Lung microvascular endothelial cell (primary cell): Measurements from ENCODE around the gene POLR2L. TPM values are rescaled to one million over a fixed set of nuclear protein-coding genes. Genes with fewer than 3 reads are reported as not detected.
A peak's percentile ranks its signal among the peaks of the same experiment; 100 is the strongest.

Source experiments
- DNase-seq, 2 donors: peaks; one replicate each; pipeline versions ENCODE4 v3.0.0 to v3.0.0-alpha.2; 2010; ENCODE audit warnings: low read depth in 2 of 2
- total RNA-seq: library from RNA; depleted of rRNA; stranded (reverse); fragments of >200 nt; gene quantifications from 2 replicates; pipeline ENCODE4 v1.2.1, GENCODE V29; 2014

The POLR2L gene
- total RNA-seq, 1 donor from 2014 or later = 284 TPM

GRCh38 chr11:795634-796564, 46.4 kb downstream of the POLR2L start:
- DNase-seq = peak; percentile 81 to 84

- DNase-seq = no peak
These were observed 47.3 kb downstream of the POLR2L start for GRCh38 chr11:794766-795633.

DNA sequence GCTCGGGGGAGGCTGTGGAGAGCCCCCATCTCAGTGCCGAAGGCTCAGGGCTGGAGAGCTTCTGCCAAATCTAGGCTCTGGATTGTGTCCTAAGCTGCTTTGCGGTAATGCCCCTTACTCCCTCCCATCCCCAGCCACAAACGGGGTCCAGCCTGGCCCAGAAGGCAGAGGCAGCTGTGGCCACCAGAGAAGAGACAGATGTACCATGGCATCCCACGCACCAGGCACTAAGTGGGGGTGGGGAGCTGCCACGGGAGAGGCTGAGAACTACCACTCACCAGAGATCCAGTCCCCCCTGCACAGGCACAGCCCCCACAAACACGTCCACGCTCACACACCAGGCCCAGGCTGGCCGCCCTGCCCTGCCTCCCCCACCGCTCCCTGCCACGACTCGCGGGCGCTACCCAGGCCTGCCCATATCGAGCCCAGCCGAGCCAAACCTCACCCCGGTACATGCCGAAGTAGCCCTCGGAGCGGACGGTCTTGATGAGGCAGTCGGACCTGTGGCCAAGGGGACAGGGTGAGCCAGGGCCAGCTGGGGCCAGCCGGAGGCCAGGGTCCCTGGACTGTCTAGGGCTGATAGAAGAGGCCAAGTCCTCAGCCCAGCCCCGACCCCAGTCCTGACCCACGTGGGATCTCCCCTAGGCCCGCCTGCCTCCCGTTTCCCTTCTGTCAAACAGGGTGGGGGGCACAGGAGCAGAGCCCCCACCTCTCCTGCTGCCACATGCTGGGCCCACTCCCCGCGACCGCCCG, 48.1 kb downstream of the POLR2L start:
- DNase-seq = no peak

DNA sequence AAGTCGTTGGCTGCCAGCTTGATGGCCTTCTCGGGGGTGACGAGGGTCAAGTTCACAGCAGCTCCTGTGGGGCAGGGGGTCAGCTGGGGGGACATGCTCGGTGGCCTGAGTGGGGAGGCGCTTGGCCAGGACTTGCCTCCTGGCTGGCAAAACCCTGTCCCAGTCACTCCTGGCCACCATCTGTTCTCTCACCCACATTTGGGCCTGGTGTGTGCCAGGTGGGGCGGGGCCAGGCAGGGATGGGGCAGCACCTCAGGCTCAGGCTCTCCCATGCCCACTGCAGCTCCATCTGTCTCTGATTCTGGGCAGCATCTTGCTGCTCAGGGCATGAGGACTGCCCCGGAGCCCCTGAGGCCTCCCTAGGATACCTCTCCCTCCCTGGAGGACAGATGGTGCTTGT, 48.8 kb downstream of the POLR2L start:
- no peak for DNase-seq

DNA sequence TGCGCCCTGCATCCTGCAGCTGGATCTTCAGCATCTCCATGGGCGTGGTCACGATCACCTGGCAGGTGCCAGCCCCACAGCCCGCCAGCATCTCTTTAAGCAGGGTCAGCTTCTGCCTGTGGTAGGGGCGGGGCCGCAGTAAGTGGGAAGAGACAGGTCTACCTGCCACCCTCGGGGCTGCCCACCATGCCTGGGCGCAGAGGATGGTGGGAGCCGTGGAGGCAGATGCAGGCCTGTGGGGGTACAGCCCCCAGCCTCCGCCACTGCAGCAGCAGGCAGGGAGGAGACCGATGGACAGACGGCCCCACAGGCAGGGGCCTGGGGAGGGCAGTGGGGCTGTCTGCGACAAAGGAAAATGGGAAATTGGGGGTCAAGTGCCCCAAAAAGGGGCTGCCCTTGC, 49.5 kb downstream of the POLR2L start:
- DNase-seq = no peak

- no peak for DNase-seq
These were observed 49.9 kb downstream of the POLR2L start for GRCh38 chr11:792535-792821.

DNA sequence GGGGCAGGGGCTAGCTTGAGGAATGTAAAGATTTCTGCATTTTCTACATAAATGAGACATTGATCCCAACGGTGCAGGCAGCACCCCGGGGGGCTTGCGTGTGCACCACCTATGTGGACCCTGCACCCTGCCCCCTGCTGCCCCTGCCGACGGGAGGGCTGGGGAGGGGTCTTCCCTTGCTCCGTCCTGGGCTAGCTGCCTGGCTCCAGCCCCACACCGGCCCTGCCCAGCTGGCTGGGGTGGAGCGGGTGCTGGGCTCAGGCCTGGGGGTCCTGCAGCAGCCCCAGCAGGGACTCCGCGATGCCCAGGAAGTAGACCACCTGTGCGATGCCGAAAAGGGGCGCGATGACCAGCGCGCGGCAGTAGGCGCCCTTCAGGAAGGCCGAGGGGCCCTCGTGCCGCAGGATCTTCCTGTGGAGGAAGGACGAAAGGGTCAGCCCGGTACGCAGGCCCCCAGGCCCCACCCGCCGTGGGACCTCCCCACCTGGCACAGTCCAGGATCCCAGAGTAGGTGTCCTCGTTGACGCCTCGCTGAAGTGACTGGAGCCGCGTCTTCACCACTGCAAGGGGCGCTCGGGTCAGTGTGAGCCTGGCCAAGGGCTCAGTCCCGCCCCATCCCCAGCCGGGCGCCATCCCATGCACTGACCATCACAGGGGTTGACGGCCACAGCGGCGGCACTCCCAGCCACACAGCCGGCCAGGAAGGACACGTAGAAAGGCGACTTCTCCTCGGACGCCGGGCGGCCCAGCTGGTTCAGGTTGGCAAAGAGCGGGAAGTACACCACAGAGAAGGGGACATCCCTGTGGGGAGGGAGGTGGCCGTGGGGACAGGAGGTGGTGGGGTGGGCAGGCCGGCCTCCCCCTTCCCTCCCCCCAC, 50.4 kb downstream of the POLR2L start:
- no peak for DNase-seq

- no peak for DNase-seq
These were observed 51.4 kb downstream of the POLR2L start for GRCh38 chr11:790721-791564.

- peak; percentile 34 to 45 for DNase-seq
These were observed 52.4 kb downstream of the POLR2L start, which contains the start of gene CEND1 for GRCh38 chr11:789943-790342. TSS of gene CEND1 (minus strand) at chr11:790090. CDS start at chr11:788576, 1,514 bp downstream.

Other genes with a start within 250 kb of the POLR2L start
- gene IRF7, start 226.6 kb downstream of the POLR2L start, total RNA-seq = 7.6 and 10.9 TPM in 2 replicates
- gene CDHR5, start 217.6 kb downstream of the POLR2L start, total RNA-seq = not detected in 2 replicates
- gene SCT, start 215.3 kb downstream of the POLR2L start, total RNA-seq = not detected in 2 replicates
- not detected in 2 replicates for gene DRD4, start 205.3 kb downstream of the POLR2L start, total RNA-seq
- 26.8 and 27.4 TPM in 2 replicates for gene DEAF1, start 147.3 kb downstream of the POLR2L start, total RNA-seq
- gene TMEM80, start 146.7 kb downstream of the POLR2L start, total RNA-seq = 4.8 and 8.5 TPM in 2 replicates
- 0.99 and 2.6 TPM in 2 replicates for gene EPS8L2, start 136.3 kb downstream of the POLR2L start, total RNA-seq
- 86.7 and 121 TPM in 2 replicates for gene TALDO1, start 95.1 kb downstream of the POLR2L start, total RNA-seq
- 17.0 and 21.4 TPM in 2 replicates for gene GATD1, start 65.0 kb downstream of the POLR2L start, total RNA-seq
- under 0.01 TPM in 2 replicates for gene CEND1, start 52.4 kb downstream of the POLR2L start, total RNA-seq
- 4.1 and 6.3 TPM in 2 replicates for gene SLC25A22, start 44.2 kb downstream of the POLR2L start, total RNA-seq
- 3.7 and 4.8 TPM in 2 replicates for gene PIDD1, start 37.3 kb downstream of the POLR2L start, total RNA-seq
- 232 and 383 TPM in 2 replicates for gene RPLP2, start 32.6 kb downstream of the POLR2L start, total RNA-seq
- gene PNPLA2, start 23.6 kb downstream of the POLR2L start, total RNA-seq = 33.3 and 50.6 TPM in 2 replicates
- 11.6 and 15.9 TPM in 2 replicates for gene CRACR2B, start 14.6 kb downstream of the POLR2L start, total RNA-seq
- 460 and 726 TPM in 2 replicates for gene CD151, start 9.6 kb downstream of the POLR2L start, total RNA-seq
- gene TSPAN4, start 323 bp upstream of the POLR2L start, total RNA-seq = 79.8 and 182 TPM in 2 replicates
- 28.8 and 42.3 TPM in 2 replicates for gene CHID1, start 68.3 kb upstream of the POLR2L start, total RNA-seq
- 23.1 and 26.0 TPM in 2 replicates for gene AP2A2, start 83.3 kb upstream of the POLR2L start, total RNA-seq
- not detected in 2 replicates for gene MUC6, start 194.2 kb upstream of the POLR2L start, total RNA-seq
- gene MUC2, start 232.3 kb upstream of the POLR2L start, total RNA-seq = not detected in 2 replicates